Fibroblast of the aortic adventitia (primary cell): ENCODE measurements around the gene PYGO2. TPM values are rescaled to one million over a fixed set of nuclear protein-coding genes. Genes with fewer than 3 reads are reported as not detected.

Source experiments
- DNase-seq: peaks from one replicate; pipeline ENCODE4 v3.0.0-alpha.2; 2010; ENCODE audit warnings: low read depth
- H3K4me3 ChIP-seq: 2 replicates; pipeline ENCODE4 v1.5.1; 2011; ENCODE audit warnings: low read depth, mild to moderate bottlenecking, control low read depth, low read length, moderate library complexity
- CTCF ChIP-seq: IDR thresholded peaks from 2 replicates; pipeline ENCODE4 v1.5.1; 2011; ENCODE audit warnings: mild to moderate bottlenecking, low read length, control low read depth, inconsistent platforms; ENCODE audit not compliant: insufficient read depth
- total RNA-seq: library from RNA; depleted of rRNA; stranded (reverse); fragments of >200 nt; gene quantifications from 2 replicates; pipeline ENCODE4 v1.2.3, GENCODE V29; 2012; ENCODE audit warnings: low replicate concordance

The PYGO2 gene
- total RNA-seq, 1 donor: 18.0 TPM

GRCh38 chr1:154954541-154954940 lies 7.0 kb downstream of the PYGO2 start:
- peak overlapping the region; percentile 85 for H3K4me3 ChIP-seq
- DNase-seq: no peak
- TF ChIP-seq CTCF: no peak

- no peak for TF ChIP-seq CTCF
Observed at GRCh38 chr1:154953611-154954038, 8.0 kb downstream of the PYGO2 start.

GRCh38 chr1:154952664-154953063 lies 8.9 kb downstream of the PYGO2 start:
- no peak overlapping the region for H3K4me3 ChIP-seq
- no peak for DNase-seq
- TF ChIP-seq CTCF: no peak

More at GRCh38 chr1:154953611-154954038, 8.0 kb downstream of the PYGO2 start:
- DNase-seq: no peak
- no peak overlapping the region for H3K4me3 ChIP-seq

GRCh38 chr1:154951901-154952657 lies 9.5 kb downstream of the PYGO2 start:
- H3K4me3 ChIP-seq: no peak overlapping the region
- DNase-seq: no peak
- TF ChIP-seq CTCF: no peak

GRCh38 chr1:154948079-154948478 lies 13.5 kb downstream of the PYGO2 start:
- no peak for TF ChIP-seq CTCF
- no peak overlapping the region for H3K4me3 ChIP-seq
- DNase-seq: no peak

- TF ChIP-seq CTCF: no peak
- no peak overlapping the region for H3K4me3 ChIP-seq
- DNase-seq: no peak
Observed at GRCh38 chr1:154945962-154946850, 15.4 kb downstream of the PYGO2 start.
